GM19099 (cell line): ENCODE data around the gene GPR158.

ENCODE experiments used
- POLR2A ChIP-seq: IDR thresholded peaks from 3 replicates; pipeline ENCODE4 v1.6.1; 2011; ENCODE audit warnings: low read depth; ENCODE audit not compliant: insufficient read length; ENCODE audit errors: extremely low read depth

The GPR158 gene

GRCh38 chr10:25405871-25406270, 231.1 kb downstream of the GPR158 start:
- TF ChIP-seq POLR2A: no peak

GRCh38 chr10:25417611-25418010, 242.8 kb downstream of the GPR158 start:
- no peak for TF ChIP-seq POLR2A

GRCh38 chr10:25425776-25426175, 251.0 kb downstream of the GPR158 start:
- TF ChIP-seq POLR2A: no peak

- TF ChIP-seq POLR2A: no peak
Measured at GRCh38 chr10:25436431-25436830, 261.6 kb downstream of the GPR158 start.

GRCh38 chr10:25441270-25441669, 266.5 kb downstream of the GPR158 start:
- no peak for TF ChIP-seq POLR2A

- no peak for TF ChIP-seq POLR2A
Measured at GRCh38 chr10:25444266-25444665, 269.5 kb downstream of the GPR158 start.

- no peak for TF ChIP-seq POLR2A
Measured at GRCh38 chr10:25451401-25451800, 276.6 kb downstream of the GPR158 start.

- no peak for TF ChIP-seq POLR2A
Measured at GRCh38 chr10:25453619-25454018, 278.8 kb downstream of the GPR158 start.

GRCh38 chr10:25455980-25456567, 281.3 kb downstream of the GPR158 start:
- TF ChIP-seq POLR2A: no peak

GRCh38 chr10:25457552-25457951, 282.8 kb downstream of the GPR158 start:
- TF ChIP-seq POLR2A: no peak

GRCh38 chr10:25465582-25466372, 291.0 kb downstream of the GPR158 start:
- no peak for TF ChIP-seq POLR2A

GRCh38 chr10:25467881-25468280, 293.1 kb downstream of the GPR158 start:
- TF ChIP-seq POLR2A: no peak

GRCh38 chr10:25481467-25481866, 306.7 kb downstream of the GPR158 start:
- TF ChIP-seq POLR2A: no peak

GRCh38 chr10:25483999-25484398, 309.2 kb downstream of the GPR158 start:
- no peak for TF ChIP-seq POLR2A

- TF ChIP-seq POLR2A: no peak
Measured at GRCh38 chr10:25487266-25487665, 312.5 kb downstream of the GPR158 start.

- TF ChIP-seq POLR2A: no peak
Measured at GRCh38 chr10:25492040-25492439, 317.2 kb downstream of the GPR158 start.
